ENCODE measurements around the gene PHOX2B. TPM values are rescaled to one million over a fixed set of nuclear protein-coding genes. Genes with fewer than 3 reads are reported as not detected.

PHOX2B gene
- total and polyA plus RNA-seq, 2 of the 8 experiments (the other 6 are each of a cell fraction or from before 2014, with no cell fraction given) = not detected

- Histone ChIP-seq H2AK5ac (ENCODE audit: low read depth, low read length) (no peak overlapping the region), H4K5ac (ENCODE audit: insufficient read length, low read depth, low read length) (no peak overlapping the region), H3K27ac (ENCODE audit: low read depth, low read length) (no peak overlapping the region), H2BK120ac (replicated peaks; ENCODE audit: low read depth, low read length) (no peak overlapping the region), H3K27me3 (replicated peaks in 1 of 4; ENCODE audit: control insufficient read depth in 3 of 4, extremely low read depth in 1 of 4, insufficient read depth in 3 of 4, low read length in 3 of 4) (peaks cover 0 to 4% (median 2%) of the 10 kb centered on the region in 4 experiments; a peak in 3 of 7 replicates), H4K20me1 (replicated peaks in 1 of 2; ENCODE audit: control insufficient read depth in 1 of 2, insufficient read depth in 2 of 2, low read length in 2 of 2) (no peaks in the 10 kb centered on the region), H3K4me3 (ENCODE audit: extremely low read depth in 1 of 4, insufficient read depth in 2 of 4, low read depth in 3 of 4, low read length in 4 of 4) (no peak overlapping the region), H3K56ac (replicated peaks; ENCODE audit: insufficient read length, low read depth, low read length) (no peak overlapping the region), H3K4me2 (ENCODE audit: insufficient read depth in 1 of 2, low read depth in 2 of 2, low read length in 2 of 2) (no peak overlapping the region), H3K23me2 (ENCODE audit: low read depth, low read length) (no peaks in the 10 kb centered on the region), H3K79me2 (ENCODE audit: control insufficient read depth in 1 of 2, insufficient read depth in 2 of 2, low read length in 2 of 2) (no peaks in the 10 kb centered on the region), H3K23ac (ENCODE audit: insufficient read length) (no peak overlapping the region), H2AFZ (ENCODE audit: low read length) (no peak overlapping the region), H4K91ac (replicated peaks; ENCODE audit: insufficient read length, low read length) (no peak overlapping the region), H3K79me1 (ENCODE audit: low read depth, low read length) (no peaks in the 10 kb centered on the region), H2BK20ac (ENCODE audit: low read length) (no peak overlapping the region), H3K4ac (replicated peaks; ENCODE audit: insufficient read length, low read depth, low read length) (no peak overlapping the region), H2BK12ac (ENCODE audit: low read depth, low read length) (no peak overlapping the region), H3K9ac (replicated peaks in 1 of 4; ENCODE audit: extremely low read depth in 1 of 4, low read depth in 3 of 4, low read length in 3 of 4) (no peak overlapping the region), H3K4me1 (replicated peaks in 1 of 4; ENCODE audit: control insufficient read depth in 3 of 4, insufficient read depth in 4 of 4, low read length in 3 of 4) (no peaks in the 10 kb centered on the region), H2BK15ac (ENCODE audit: low read length) (no peak overlapping the region), H2BK5ac (ENCODE audit: low read depth, low read length) (no peak overlapping the region), H4K8ac (ENCODE audit: extremely low read depth, insufficient read depth, low read length) (no peak overlapping the region), H3K14ac (ENCODE audit: insufficient read length) (no peak overlapping the region), H3K36me3 (ENCODE audit: control insufficient read depth in 2 of 4, insufficient read depth in 4 of 4, low read length in 3 of 4) (no peaks in the 10 kb centered on the region), H3K9me3 (ENCODE audit: insufficient read depth in 2 of 2, low read depth in 1 of 2, low read length in 1 of 2) (no peaks in the 10 kb centered on the region), H3K18ac (ENCODE audit: extremely low read depth, low read length) (no peak overlapping the region)
- ChIA-PET POLR2A (ENCODE audit: partially characterized antibody) (no interaction called here), CTCF (ENCODE audit: partially characterized antibody) (interaction anchor here (7.3 kb wide), 1 partner anchor 163 kb away, joined by 58 read pairs; no protein-coding TSS in a partner anchor)
- no peak for FAIRE-seq
- no peak for DNase-seq (ENCODE audit: low read depth in 1 of 2, low spot score in 2 of 2)
- WGBS, 2 experiments (ENCODE audit: extremely low coverage in 1 of 2, insufficient coverage in 1 of 2, insufficient read length in 1 of 2, insufficient replicate concordance in 2 of 2, low coverage in 1 of 2, low lambda C conversion rate in 2 of 2, missing lambda C conversion rate in 1 of 2) = 89% methylated on average over 3 of the region's 3 CpGs; no CpG with 5 or more reads in 1 of the 2 experiments
- TF ChIP-seq TAF1 (IDR thresholded peaks at IDR 0.05; ENCODE audit: low read depth, low read length) (no peak), SAP30 (IDR thresholded peaks at IDR 0.05; ENCODE audit: insufficient read depth, insufficient replicate concordance, low read length) (no peak), SUZ12 (IDR thresholded peaks at IDR 0.05; ENCODE audit: low read length) (no peak), JUND (IDR thresholded peaks at IDR 0.05; ENCODE audit: low read length) (no peak), BACH1 (IDR thresholded peaks at IDR 0.05; ENCODE audit: low read length) (no peak), CHD1 (IDR thresholded peaks at IDR 0.05; ENCODE audit: low read depth, low read length) (no peak), ZNF274 (IDR thresholded peaks at IDR 0.05; ENCODE audit: borderline replicate concordance, extremely low read depth, low read length) (no peak), POLR2A (IDR thresholded peaks at IDR 0.05; ENCODE audit: control extremely low read depth in 1 of 2, low read depth in 2 of 2, low read length in 2 of 2) (no peak), RFX5 (IDR thresholded peaks at IDR 0.05; ENCODE audit: borderline replicate concordance, low read depth, low read length) (no peak), MAX (IDR thresholded peaks at IDR 0.05) (no peak), USF2 (IDR thresholded peaks at IDR 0.05; ENCODE audit: low read length) (no peak), HDAC2 (IDR thresholded peaks at IDR 0.05; ENCODE audit: borderline replicate concordance in 1 of 2, low read depth in 2 of 2, low read length in 2 of 2) (no peak), E2F6 (IDR thresholded peaks at IDR 0.05) (no peak)
Observed at GRCh38 chr4:41723286-41723685, 25.2 kb downstream of the PHOX2B start.
